ENCODE data around the gene MTM1.

DNA sequence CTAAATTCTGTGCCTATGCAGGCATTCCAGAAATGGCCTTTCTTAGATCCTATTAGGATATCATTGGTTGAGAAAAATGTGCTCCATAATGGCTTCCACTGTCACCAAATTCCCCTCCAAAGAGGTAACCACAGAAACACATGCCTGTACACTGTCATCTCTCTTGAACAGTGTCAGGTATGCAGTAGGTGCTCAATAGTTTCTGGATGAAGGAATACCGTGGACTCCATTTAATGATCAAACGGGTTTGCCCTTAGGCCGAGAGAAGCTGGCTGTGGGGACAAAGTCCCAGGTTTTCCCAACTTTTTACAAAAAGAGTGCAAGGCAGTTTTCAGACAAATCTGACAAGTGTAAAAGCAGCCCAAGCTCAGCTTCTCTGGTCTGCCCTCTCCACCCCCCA is 16.5 kb upstream of the MTM1 start:
- TF ChIP-seq FOXK2 (conservative IDR thresholded peaks at IDR 0.05 in 1 of 2, IDR thresholded peaks at IDR 0.05 in 1 of 2; ENCODE audit: low read depth in 2 of 2) (no peak), TGIF2 (CRISPR knock-in tag; IDR thresholded peaks at IDR 0.05) (no peak), BHLHE40 (IDR thresholded peaks at IDR 0.05; ENCODE audit: low read length) (no peak), CREB1 (IDR thresholded peaks at IDR 0.05) (no peak), CREB1 (CRISPR knock-in tag; IDR thresholded peaks at IDR 0.05) (no peak), CSDE1 (IDR thresholded peaks at IDR 0.05) (no peak), POLR2AphosphoS2 (IDR thresholded peaks at IDR 0.05; ENCODE audit: low read length) (no peak), TCF7L2 (IDR thresholded peaks at IDR 0.05; ENCODE audit: low read depth, low read length) (no peak), FOXK1 (CRISPR knock-in tag; IDR thresholded peaks at IDR 0.05; ENCODE audit: borderline replicate concordance) (no peak), EZH2 (IDR thresholded peaks at IDR 0.05; ENCODE audit: borderline replicate concordance, low read depth, low read length) (no peak), TCF7 (IDR thresholded peaks at IDR 0.05; ENCODE audit: borderline replicate concordance) (no peak)
- TF ChIP-seq, protein P1, sequence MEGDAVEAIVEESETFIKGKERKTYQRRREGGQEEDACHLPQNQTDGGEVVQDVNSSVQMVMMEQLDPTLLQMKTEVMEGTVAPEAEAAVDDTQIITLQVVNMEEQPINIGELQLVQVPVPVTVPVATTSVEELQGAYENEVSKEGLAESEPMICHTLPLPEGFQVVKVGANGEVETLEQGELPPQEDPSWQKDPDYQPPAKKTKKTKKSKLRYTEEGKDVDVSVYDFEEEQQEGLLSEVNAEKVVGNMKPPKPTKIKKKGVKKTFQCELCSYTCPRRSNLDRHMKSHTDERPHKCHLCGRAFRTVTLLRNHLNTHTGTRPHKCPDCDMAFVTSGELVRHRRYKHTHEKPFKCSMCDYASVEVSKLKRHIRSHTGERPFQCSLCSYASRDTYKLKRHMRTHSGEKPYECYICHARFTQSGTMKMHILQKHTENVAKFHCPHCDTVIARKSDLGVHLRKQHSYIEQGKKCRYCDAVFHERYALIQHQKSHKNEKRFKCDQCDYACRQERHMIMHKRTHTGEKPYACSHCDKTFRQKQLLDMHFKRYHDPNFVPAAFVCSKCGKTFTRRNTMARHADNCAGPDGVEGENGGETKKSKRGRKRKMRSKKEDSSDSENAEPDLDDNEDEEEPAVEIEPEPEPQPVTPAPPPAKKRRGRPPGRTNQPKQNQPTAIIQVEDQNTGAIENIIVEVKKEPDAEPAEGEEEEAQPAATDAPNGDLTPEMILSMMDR (IDR thresholded peaks at IDR 0.05 in 2 of 3, conservative IDR thresholded peaks at IDR 0.05 in 1 of 3; ENCODE audit: insufficient read depth in 2 of 3, low read depth in 1 of 3, low read length in 3 of 3), result no peak
- TF ChIP-seq, protein P2, sequence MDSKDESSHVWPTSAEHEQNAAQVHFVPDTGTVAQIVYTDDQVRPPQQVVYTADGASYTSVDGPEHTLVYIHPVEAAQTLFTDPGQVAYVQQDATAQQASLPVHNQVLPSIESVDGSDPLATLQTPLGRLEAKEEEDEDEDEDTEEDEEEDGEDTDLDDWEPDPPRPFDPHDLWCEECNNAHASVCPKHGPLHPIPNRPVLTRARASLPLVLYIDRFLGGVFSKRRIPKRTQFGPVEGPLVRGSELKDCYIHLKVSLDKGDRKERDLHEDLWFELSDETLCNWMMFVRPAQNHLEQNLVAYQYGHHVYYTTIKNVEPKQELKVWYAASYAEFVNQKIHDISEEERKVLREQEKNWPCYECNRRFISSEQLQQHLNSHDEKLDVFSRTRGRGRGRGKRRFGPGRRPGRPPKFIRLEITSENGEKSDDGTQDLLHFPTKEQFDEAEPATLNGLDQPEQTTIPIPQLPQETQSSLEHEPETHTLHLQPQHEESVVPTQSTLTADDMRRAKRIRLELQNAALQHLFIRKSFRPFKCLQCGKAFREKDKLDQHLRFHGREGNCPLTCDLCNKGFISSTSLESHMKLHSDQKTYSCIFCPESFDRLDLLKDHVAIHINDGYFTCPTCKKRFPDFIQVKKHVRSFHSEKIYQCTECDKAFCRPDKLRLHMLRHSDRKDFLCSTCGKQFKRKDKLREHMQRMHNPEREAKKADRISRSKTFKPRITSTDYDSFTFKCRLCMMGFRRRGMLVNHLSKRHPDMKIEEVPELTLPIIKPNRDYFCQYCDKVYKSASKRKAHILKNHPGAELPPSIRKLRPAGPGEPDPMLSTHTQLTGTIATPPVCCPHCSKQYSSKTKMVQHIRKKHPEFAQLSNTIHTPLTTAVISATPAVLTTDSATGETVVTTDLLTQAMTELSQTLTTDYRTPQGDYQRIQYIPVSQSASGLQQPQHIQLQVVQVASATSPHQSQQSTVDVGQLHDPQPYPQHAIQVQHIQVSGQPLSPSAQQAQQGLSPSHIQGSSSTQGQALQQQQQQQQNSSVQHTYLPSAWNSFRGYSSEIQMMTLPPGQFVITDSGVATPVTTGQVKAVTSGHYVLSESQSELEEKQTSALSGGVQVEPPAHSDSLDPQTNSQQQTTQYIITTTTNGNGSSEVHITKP (IDR thresholded peaks at IDR 0.05; ENCODE audit: partially characterized antibody), result no peak
